Stimulated activated memory B cell treated with anti-CD40 and anti-IgM and Interleukin-4, amounts not matched to agents 10 μg/mL and 1 μg/mL and 100 μg/mL, for 72 hours (primary cell): Measurements from ENCODE around the gene MAGI2.

Experiments used
- ATAC-seq: fragments of 150-1000 bp; cut with Tn5 transposase; 2 replicates; pipeline ENCODE4 v1.10.0; 2021
- H3K27ac Mint-ChIP-seq: one replicate; pipeline ENCODE4 v1.8.0; 2022; ENCODE audit warnings: mild to moderate bottlenecking, mixed read lengths
- H3K27me3 Mint-ChIP-seq: one replicate; pipeline ENCODE4 v1.8.0; 2022; ENCODE audit warnings: mixed read lengths
- H3K36me3 Mint-ChIP-seq: one replicate; pipeline ENCODE4 v1.8.0; 2022; ENCODE audit warnings: mixed read lengths
- H3K4me1 Mint-ChIP-seq: one replicate; pipeline ENCODE4 v1.8.0; 2022; ENCODE audit warnings: mixed read lengths
- H3K4me3 Mint-ChIP-seq: one replicate; pipeline ENCODE4 v1.8.0; 2022; ENCODE audit warnings: mild to moderate bottlenecking, moderate library complexity, mixed read lengths
- H3K9me3 Mint-ChIP-seq: one replicate; pipeline ENCODE4 v1.8.0; 2022; ENCODE audit warnings: mixed read lengths

Gene MAGI2

DNA sequence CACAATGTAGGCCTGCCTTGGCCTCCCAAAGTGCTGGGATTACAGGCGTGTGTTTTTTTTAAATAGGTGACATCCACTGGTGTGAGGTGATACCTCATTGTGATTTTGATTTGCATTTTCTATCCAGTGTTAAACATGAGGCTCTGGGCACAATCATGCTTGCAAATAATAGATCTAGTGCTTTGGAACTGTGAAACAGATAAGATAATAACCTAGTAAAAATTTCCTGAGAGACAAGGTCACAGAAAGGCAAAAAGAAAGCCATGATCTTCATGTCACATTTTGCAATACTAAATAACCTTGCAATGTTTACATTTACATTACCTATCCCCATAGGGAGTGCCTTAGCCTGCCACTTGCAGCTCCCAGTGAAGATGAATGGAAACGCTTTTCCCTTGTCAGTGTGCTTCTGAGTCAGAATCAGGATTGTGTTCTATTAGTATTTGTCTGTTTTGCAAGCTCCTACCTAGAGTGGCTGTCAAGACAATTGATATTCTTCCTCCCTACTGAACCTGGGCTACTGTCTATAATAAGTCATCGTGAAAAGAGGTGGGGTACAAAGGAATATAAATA lies 1398.4 kb downstream of the MAGI2 start:
- H3K4me1 Mint-ChIP-seq: peaks cover 14% of the 10 kb centered on the region
- ATAC-seq: no peak
- no peak overlapping the region for H3K4me3 Mint-ChIP-seq
- peaks cover 3% of the 10 kb centered on the region for H3K9me3 Mint-ChIP-seq
- H3K36me3 Mint-ChIP-seq: no peaks in the 10 kb centered on the region
- H3K27me3 Mint-ChIP-seq: peaks cover 20% of the 10 kb centered on the region
- H3K27ac Mint-ChIP-seq: no peak overlapping the region

GRCh38 chr7:78052112-78052511 lies 1401.4 kb downstream of the MAGI2 start:
- peaks cover 3% of the 10 kb centered on the region for H3K9me3 Mint-ChIP-seq
- no peak overlapping the region for H3K4me3 Mint-ChIP-seq
- H3K36me3 Mint-ChIP-seq: no peaks in the 10 kb centered on the region
- no peak for ATAC-seq
- H3K27ac Mint-ChIP-seq: no peak overlapping the region
- no peaks in the 10 kb centered on the region for H3K27me3 Mint-ChIP-seq
- no peaks in the 10 kb centered on the region for H3K4me1 Mint-ChIP-seq

DNA sequence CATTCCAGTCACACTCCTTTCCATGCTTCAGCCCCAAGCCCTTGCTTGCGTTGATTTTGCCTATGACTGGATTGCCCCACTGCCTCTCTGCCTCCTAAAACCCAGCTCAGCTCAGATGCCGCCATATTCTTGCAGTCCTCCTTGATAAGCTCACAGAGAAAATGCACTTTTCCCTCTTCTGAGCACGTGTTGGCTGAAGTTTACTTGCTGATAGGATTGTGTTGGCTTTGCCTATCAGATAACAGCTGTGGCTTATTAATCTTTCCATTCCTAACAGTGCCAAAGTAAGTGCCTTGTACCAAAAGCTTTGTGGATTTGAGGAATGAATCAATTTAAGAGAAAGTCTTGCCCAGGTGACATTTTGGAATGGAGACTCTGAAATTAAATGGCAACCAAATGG lies 1405.7 kb downstream of the MAGI2 start:
- no peak for ATAC-seq
- Mint-ChIP-seq H3K4me3 (no peak overlapping the region), H3K27me3 (no peaks in the 10 kb centered on the region), H3K36me3 (no peaks in the 10 kb centered on the region), H3K4me1 (no peaks in the 10 kb centered on the region), H3K9me3 (no peaks in the 10 kb centered on the region), H3K27ac (no peak overlapping the region)

GRCh38 chr7:78043159-78043558 lies 1410.3 kb downstream of the MAGI2 start:
- H3K4me1 Mint-ChIP-seq: peaks cover 8% of the 10 kb centered on the region
- no peaks in the 10 kb centered on the region for H3K9me3 Mint-ChIP-seq
- H3K4me3 Mint-ChIP-seq: no peak overlapping the region
- no peak for ATAC-seq
- H3K36me3 Mint-ChIP-seq: no peaks in the 10 kb centered on the region
- H3K27ac Mint-ChIP-seq: no peak overlapping the region
- peaks cover 22% of the 10 kb centered on the region for H3K27me3 Mint-ChIP-seq

DNA sequence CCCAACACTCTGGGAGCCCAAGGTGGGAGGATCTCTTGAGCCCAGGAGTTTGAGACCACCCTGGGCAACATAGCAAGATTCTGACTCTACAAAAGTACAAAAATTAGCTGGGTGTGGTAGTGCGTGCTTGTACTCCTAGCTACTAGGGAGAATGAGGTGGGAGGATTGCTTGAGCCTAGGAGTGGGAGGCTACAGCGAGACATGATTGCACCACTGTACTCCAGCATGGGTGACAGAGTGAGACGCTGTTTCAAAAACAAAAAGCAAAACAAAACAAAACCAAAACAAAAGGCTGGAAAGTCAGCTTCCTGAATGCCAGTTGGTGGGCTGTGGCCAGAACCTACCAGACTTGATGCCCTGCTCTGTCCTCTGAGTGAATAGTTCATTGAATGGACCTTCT lies 1412.0 kb downstream of the MAGI2 start:
- ATAC-seq: no peak
- H3K27ac Mint-ChIP-seq: no peak overlapping the region
- H3K36me3 Mint-ChIP-seq: no peaks in the 10 kb centered on the region
- no peaks in the 10 kb centered on the region for H3K9me3 Mint-ChIP-seq
- H3K4me3 Mint-ChIP-seq: no peak overlapping the region
- H3K4me1 Mint-ChIP-seq: peaks cover 8% of the 10 kb centered on the region
- peaks cover 22% of the 10 kb centered on the region for H3K27me3 Mint-ChIP-seq

GRCh38 chr7:78039790-78040776 lies 1413.4 kb downstream of the MAGI2 start:
- H3K9me3 Mint-ChIP-seq: no peaks in the 10 kb centered on the region
- no peaks in the 10 kb centered on the region for H3K36me3 Mint-ChIP-seq
- peaks cover 8% of the 10 kb centered on the region for H3K4me1 Mint-ChIP-seq
- H3K27me3 Mint-ChIP-seq: peaks cover 26% of the 10 kb centered on the region
- no peak overlapping the region for H3K4me3 Mint-ChIP-seq
- ATAC-seq: peak; percentile 37
- no peak overlapping the region for H3K27ac Mint-ChIP-seq

- Mint-ChIP-seq H3K27ac (no peak overlapping the region), H3K27me3 (peaks cover 41% of the 10 kb centered on the region), H3K4me3 (no peak overlapping the region), H3K4me1 (peaks cover 8% of the 10 kb centered on the region), H3K9me3 (no peaks in the 10 kb centered on the region), H3K36me3 (no peaks in the 10 kb centered on the region)
- ATAC-seq: no peak
Observed at GRCh38 chr7:78038465-78039080, 1414.9 kb downstream of the MAGI2 start.

- peaks cover 8% of the 10 kb centered on the region for H3K4me1 Mint-ChIP-seq
- H3K27ac Mint-ChIP-seq: no peak overlapping the region
- ATAC-seq: no peak
- H3K36me3 Mint-ChIP-seq: no peaks in the 10 kb centered on the region
- H3K9me3 Mint-ChIP-seq: no peaks in the 10 kb centered on the region
- peaks cover 50% of the 10 kb centered on the region for H3K27me3 Mint-ChIP-seq
- H3K4me3 Mint-ChIP-seq: no peak overlapping the region
Observed at GRCh38 chr7:78037603-78038002, 1415.9 kb downstream of the MAGI2 start.

- H3K27me3 Mint-ChIP-seq: peaks cover 38% of the 10 kb centered on the region
- no peaks in the 10 kb centered on the region for H3K9me3 Mint-ChIP-seq
- no peak for ATAC-seq
- H3K27ac Mint-ChIP-seq: no peak overlapping the region
- H3K36me3 Mint-ChIP-seq: no peaks in the 10 kb centered on the region
- no peaks in the 10 kb centered on the region for H3K4me1 Mint-ChIP-seq
- no peak overlapping the region for H3K4me3 Mint-ChIP-seq
Observed at GRCh38 chr7:78033410-78033809, 1420.1 kb downstream of the MAGI2 start.

DNA sequence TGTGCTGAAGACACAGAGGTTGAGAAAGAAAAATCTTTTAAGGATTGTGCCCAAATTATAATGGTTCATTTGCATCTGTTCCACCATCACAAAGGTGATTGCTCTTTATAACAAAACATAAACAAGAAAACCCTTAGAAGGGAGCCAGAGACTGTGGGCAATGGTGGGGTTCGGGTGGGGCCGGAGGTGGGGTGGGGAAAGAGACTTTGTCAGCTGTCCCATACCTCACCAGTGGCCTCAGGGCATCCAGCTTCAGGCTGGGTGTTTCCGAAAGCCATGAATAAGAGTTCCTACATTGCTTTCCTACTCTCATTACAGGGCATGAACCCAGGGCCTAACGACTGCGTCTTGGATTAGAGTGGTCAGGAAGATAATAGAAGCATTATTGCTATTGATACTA lies 1427.0 kb downstream of the MAGI2 start:
- no peak overlapping the region for H3K27ac Mint-ChIP-seq
- H3K4me3 Mint-ChIP-seq: no peak overlapping the region
- H3K9me3 Mint-ChIP-seq: no peaks in the 10 kb centered on the region
- H3K4me1 Mint-ChIP-seq: no peaks in the 10 kb centered on the region
- no peaks in the 10 kb centered on the region for H3K36me3 Mint-ChIP-seq
- no peaks in the 10 kb centered on the region for H3K27me3 Mint-ChIP-seq
- no peak for ATAC-seq

DNA sequence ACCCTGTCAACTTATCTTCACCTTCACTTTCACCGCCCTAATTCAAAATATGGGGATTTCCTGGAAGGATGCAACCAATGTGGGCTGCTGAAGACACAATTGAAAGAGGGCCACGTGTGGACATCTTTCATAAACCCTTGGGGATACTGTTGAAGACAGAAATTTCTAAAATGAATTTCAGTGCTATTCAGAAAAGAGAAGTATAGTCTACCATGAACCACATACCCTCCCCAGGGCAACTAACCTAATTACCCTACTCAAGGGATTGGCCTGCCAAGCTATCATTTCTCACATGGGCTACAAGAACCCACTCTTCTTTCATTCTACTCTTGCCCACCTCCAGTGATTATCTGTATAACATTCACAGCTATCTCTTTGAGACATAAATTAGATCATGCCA lies 1428.9 kb downstream of the MAGI2 start:
- no peaks in the 10 kb centered on the region for H3K27me3 Mint-ChIP-seq

DNA sequence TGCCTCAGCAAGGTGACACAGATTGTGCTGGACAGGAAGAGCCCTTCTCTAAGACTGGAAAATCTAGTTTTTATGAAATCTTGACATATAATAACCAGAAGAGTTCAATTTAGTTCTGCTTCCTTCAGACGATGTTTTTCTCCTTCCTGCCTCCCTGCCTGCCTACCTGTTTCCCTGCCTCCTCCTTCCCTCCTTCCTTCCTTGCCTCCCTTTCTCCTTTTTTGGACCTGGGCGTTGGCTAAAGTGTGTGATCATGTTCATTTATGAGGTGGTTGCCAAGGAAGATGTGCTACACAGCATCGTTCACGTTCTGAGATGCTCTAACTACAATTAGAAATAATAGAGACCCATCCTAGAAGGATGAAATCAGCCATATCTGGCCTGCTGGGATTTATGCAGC lies 1430.3 kb downstream of the MAGI2 start:
- peaks cover 11% of the 10 kb centered on the region for H3K4me1 Mint-ChIP-seq
- no peaks in the 10 kb centered on the region for H3K27me3 Mint-ChIP-seq
- H3K9me3 Mint-ChIP-seq: no peaks in the 10 kb centered on the region
- no peak overlapping the region for H3K4me3 Mint-ChIP-seq
- ATAC-seq: no peak
- no peaks in the 10 kb centered on the region for H3K36me3 Mint-ChIP-seq
- H3K27ac Mint-ChIP-seq: no peak overlapping the region

More for the DNA sequence above, 1428.9 kb downstream of the MAGI2 start:
- H3K4me3 Mint-ChIP-seq: no peak overlapping the region
- no peak overlapping the region for H3K27ac Mint-ChIP-seq
- ATAC-seq: peak; percentile 69
- H3K9me3 Mint-ChIP-seq: no peaks in the 10 kb centered on the region
- H3K36me3 Mint-ChIP-seq: no peaks in the 10 kb centered on the region
- peaks cover 6% of the 10 kb centered on the region for H3K4me1 Mint-ChIP-seq

GRCh38 chr7:78022165-78022564 lies 1431.3 kb downstream of the MAGI2 start:
- no peak overlapping the region for H3K4me3 Mint-ChIP-seq
- no peak for ATAC-seq
- no peaks in the 10 kb centered on the region for H3K27me3 Mint-ChIP-seq
- peaks cover 11% of the 10 kb centered on the region for H3K4me1 Mint-ChIP-seq
- no peak overlapping the region for H3K27ac Mint-ChIP-seq
- H3K9me3 Mint-ChIP-seq: no peaks in the 10 kb centered on the region
- no peaks in the 10 kb centered on the region for H3K36me3 Mint-ChIP-seq

- Mint-ChIP-seq H3K4me3 (no peak overlapping the region), H3K27ac (peak overlapping the region; percentile 78), H3K4me1 (peaks cover 11% of the 10 kb centered on the region), H3K36me3 (no peaks in the 10 kb centered on the region), H3K27me3 (no peaks in the 10 kb centered on the region), H3K9me3 (no peaks in the 10 kb centered on the region)
- no peak for ATAC-seq
Observed at GRCh38 chr7:78020874-78021249, 1432.6 kb downstream of the MAGI2 start.

- Mint-ChIP-seq H3K4me3 (peak overlapping the region; percentile 70), H3K36me3 (no peaks in the 10 kb centered on the region), H3K27ac (peak overlapping the region; percentile 78), H3K27me3 (no peaks in the 10 kb centered on the region), H3K9me3 (no peaks in the 10 kb centered on the region), H3K4me1 (peaks cover 11% of the 10 kb centered on the region)
- ATAC-seq: peak; percentile 65
Observed at GRCh38 chr7:78020136-78020873, 1433.2 kb downstream of the MAGI2 start.
